IMR-90 (cell line): ENCODE results near the gene RAB23. TPM values are rescaled to one million over a fixed set of nuclear protein-coding genes. Genes with fewer than 3 reads are reported as not detected.

Experiments used
- ATAC-seq: fragments of 200-7000 bp; cut with Tn5 transposase; 2 replicates; pipeline ENCODE4 v1.9.1; 2020; ENCODE audit warnings: low read depth, mild to moderate bottlenecking, moderate library complexity
- Bru-seq: library from RNA; stranded (reverse); fragments of 400-500 nt; gene quantifications from one replicate; lab custom pipeline; 2021; lab: Mats Ljungman, UMichigan
- BruChase-seq, 2 experiments: library from RNA; stranded (reverse); fragments of 400-500 nt; gene quantifications; one replicate each; lab custom pipeline; 2021; lab: Mats Ljungman, UMichigan
- BruUV-seq: library from RNA; stranded (reverse); fragments of 400-500 nt; replicated peaks from 2 replicates; lab custom pipeline; 2021; lab: Mats Ljungman, UMichigan
- CTCF ChIA-PET: fragments of 300-600 bp; formaldehyde crosslinking; extraction: SDS; loops from one replicate; lab custom pipeline; 2021; ENCODE audit warnings: antibody characterized with exemption; lab: Yijun Ruan, JAX
- POLR2A ChIA-PET: fragments of 300-600 bp; sonication (Branson Sonifier 250); formaldehyde crosslinking; loops from one replicate; lab custom pipeline; 2022; ENCODE audit warnings: antibody characterized with exemption; ENCODE audit not compliant: unreplicated experiment; lab: Charles Lee
- DNase-seq: peaks from one replicate; pipeline ENCODE4 v3.0.0; 2013
- H2AFZ ChIP-seq: replicated peaks from 2 replicates; pipeline ENCODE3; 2013; ENCODE audit warnings: low read length, mild to moderate bottlenecking; ENCODE audit not compliant: poor library complexity
- H2AK5ac ChIP-seq: 2 replicates; pipeline ENCODE4 v1.6.1; 2013; ENCODE audit warnings: low read depth, low read length, inconsistent platforms
- H2AK9ac ChIP-seq: replicated peaks from 2 replicates; pipeline ENCODE3; 2013; ENCODE audit warnings: mild to moderate bottlenecking, low read depth, low read length, moderate library complexity; ENCODE audit not compliant: poor library complexity
- H2BK120ac ChIP-seq: 2 replicates; pipeline ENCODE4 v1.6.1; 2013; ENCODE audit warnings: low read depth, low read length, inconsistent platforms
- H2BK15ac ChIP-seq: 3 replicates; pipeline ENCODE4 v1.6.1; 2013; ENCODE audit warnings: low read depth, low read length, inconsistent platforms
- H2BK20ac ChIP-seq: 2 replicates; pipeline ENCODE4 v1.6.1; 2013; ENCODE audit warnings: low read depth, mild to moderate bottlenecking, inconsistent platforms, low read length, moderate library complexity
- H2BK5ac ChIP-seq: 2 replicates; pipeline ENCODE4 v1.6.1; 2013; ENCODE audit warnings: mild to moderate bottlenecking, low read depth, low read length, inconsistent platforms; ENCODE audit not compliant: poor library complexity, severe bottlenecking
- H3K14ac ChIP-seq: replicated peaks from 2 replicates; pipeline ENCODE4 v1.6.1; 2013; ENCODE audit warnings: low read depth, low read length, inconsistent platforms
- H3K18ac ChIP-seq: 2 replicates; pipeline ENCODE4 v1.6.1; 2013; ENCODE audit warnings: low read depth, low read length, control low read depth
- H3K23ac ChIP-seq: 2 replicates; pipeline ENCODE4 v1.6.1; 2013; ENCODE audit warnings: low read depth, low read length, inconsistent platforms
- H3K27ac ChIP-seq: 2 replicates; pipeline ENCODE4 v1.5.1; 2013; ENCODE audit warnings: mild to moderate bottlenecking, control low read depth, low read length; ENCODE audit not compliant: insufficient read depth
- H3K27me3 ChIP-seq: 2 replicates; pipeline ENCODE4 v1.6.1; 2013; ENCODE audit warnings: low read length; ENCODE audit not compliant: control insufficient read depth, insufficient read depth
- H3K36me3 ChIP-seq: 2 replicates; pipeline ENCODE4 v1.6.1; 2013; ENCODE audit warnings: low read length, mixed read lengths; ENCODE audit not compliant: control insufficient read depth, insufficient read depth
- H3K4ac ChIP-seq: 2 replicates; pipeline ENCODE4 v1.6.1; 2013; ENCODE audit warnings: low read depth, low read length, inconsistent platforms
- H3K4me1 ChIP-seq: 2 replicates; pipeline ENCODE4 v1.6.1; 2013; ENCODE audit warnings: low read length, mixed read lengths; ENCODE audit not compliant: control insufficient read depth, insufficient read depth
- H3K4me2 ChIP-seq: 2 replicates; pipeline ENCODE4 v1.6.1; 2013; ENCODE audit warnings: low read depth, mild to moderate bottlenecking, control low read depth, low read length, moderate library complexity
- H3K4me3 ChIP-seq: 2 replicates; pipeline ENCODE4 v1.5.1; 2013; ENCODE audit warnings: low read depth, mild to moderate bottlenecking, control low read depth, low read length, moderate library complexity; ENCODE audit not compliant: insufficient read depth
- H3K56ac ChIP-seq: 2 replicates; pipeline ENCODE4 v1.6.1; 2013; ENCODE audit warnings: low read length, inconsistent platforms; ENCODE audit not compliant: insufficient read depth; ENCODE audit errors: extremely low read depth
- H3K79me1 ChIP-seq, 2 experiments: 2 replicates each; pipeline ENCODE4 v1.6.1; 2013; ENCODE audit warnings: low read length in 2 of 2, inconsistent platforms in 1 of 2, low read depth in 1 of 2
- H3K9ac ChIP-seq: 2 replicates; pipeline ENCODE4 v1.6.1; 2013; ENCODE audit warnings: low read depth, low read length, control low read depth
- H3K9me1 ChIP-seq: 2 replicates; pipeline ENCODE4 v1.6.1; 2013; ENCODE audit warnings: low read length, inconsistent platforms; ENCODE audit not compliant: insufficient read depth
- H3K9me3 ChIP-seq: 2 replicates; pipeline ENCODE4 v1.6.1; 2013; ENCODE audit warnings: low read length; ENCODE audit not compliant: control insufficient read depth, insufficient read depth
- H4K20me1 ChIP-seq: 2 replicates; pipeline ENCODE4 v1.6.1; 2013; ENCODE audit warnings: low read length, inconsistent platforms; ENCODE audit not compliant: insufficient read depth
- H4K5ac ChIP-seq: 2 replicates; pipeline ENCODE4 v1.6.1; 2013; ENCODE audit warnings: mild to moderate bottlenecking, low read depth, low read length, control low read depth
- H4K8ac ChIP-seq, 2 experiments: 2 replicates each; pipeline ENCODE4 v1.6.1; 2013; ENCODE audit warnings: low read depth in 2 of 2, low read length in 2 of 2, control low read depth in 1 of 2, inconsistent platforms in 1 of 2
- H4K91ac ChIP-seq: 2 replicates; pipeline ENCODE4 v1.6.1; 2013; ENCODE audit warnings: low read depth, low read length, inconsistent platforms; ENCODE audit not compliant: insufficient read depth
- BHLHE40 ChIP-seq: fragments of 150-350 bp; IDR thresholded peaks from 2 replicates; pipeline ENCODE4 v1.6.1; 2016; ENCODE audit warnings: mild to moderate bottlenecking, low read depth, low read length
- CHD1 ChIP-seq: IDR thresholded peaks from 2 replicates; pipeline ENCODE4 v1.6.1; 2012; ENCODE audit warnings: low read depth, low read length, improper control_type of control experiment
- ELK1 ChIP-seq: fragments of 150-350 bp; IDR thresholded peaks from 2 replicates; pipeline ENCODE4 v1.6.1; 2016; ENCODE audit warnings: low read depth, mild to moderate bottlenecking, low read length, moderate library complexity, borderline replicate concordance
- MAFK ChIP-seq: IDR thresholded peaks from 2 replicates; pipeline ENCODE4 v1.6.1; 2012; ENCODE audit warnings: low read depth, low read length, improper control_type of control experiment
- MAZ ChIP-seq: IDR thresholded peaks from 2 replicates; pipeline ENCODE4 v1.6.1; 2012; ENCODE audit warnings: low read depth, mild to moderate bottlenecking, low read length, improper control_type of control experiment, moderate library complexity, borderline replicate concordance
- MXI1 ChIP-seq: IDR thresholded peaks from 2 replicates; pipeline ENCODE4 v1.6.1; 2012; ENCODE audit warnings: low read depth, mild to moderate bottlenecking, low read length, moderate library complexity, borderline replicate concordance
- POLR2A ChIP-seq: IDR thresholded peaks from 2 replicates; pipeline ENCODE4 v1.6.1; 2012; ENCODE audit warnings: mild to moderate bottlenecking, low read depth, low read length
- RAD21 ChIP-seq: IDR thresholded peaks from 2 replicates; pipeline ENCODE4 v1.6.1; 2012; ENCODE audit warnings: low read length, improper control_type of control experiment
- RCOR1 ChIP-seq: IDR thresholded peaks from 2 replicates; pipeline ENCODE4 v1.6.1; 2012; ENCODE audit warnings: mild to moderate bottlenecking, low read length, improper control_type of control experiment; ENCODE audit not compliant: insufficient replicate concordance
- RFX5 ChIP-seq: IDR thresholded peaks from 2 replicates; pipeline ENCODE4 v1.8.0; 2012; ENCODE audit warnings: low read depth, mild to moderate bottlenecking, low read length, moderate library complexity
- WGBS, 2 experiments: methylation state at CpG; one replicate each; pipeline versions ENCODE4 v1.1.5 to v1.1.7; 2013; ENCODE audit warnings: missing lambda C conversion rate in 2 of 2; ENCODE audit not compliant: insufficient read length in 1 of 2; ENCODE audit errors: extremely low coverage in 2 of 2; 5-methylcytosine and 5-hydroxymethylcytosine counted together
- dilution Hi-C: fragments of 300-500 bp; cut with HindIII; formaldehyde crosslinking; loops from one replicate; pipeline ENCODE4 v1.14.3; 2018; ENCODE audit warnings: low sequenced_read_pairs; ENCODE audit not compliant: unreplicated experiment
- in situ Hi-C: fragments of 300-500 bp; cut with MboI; formaldehyde crosslinking; loops from 3 replicates; pipeline ENCODE4 v1.14.3; 2019; ENCODE audit warnings: low sequenced_read_pairs, inconsistent platforms, mixed read lengths
- intact Hi-C: fragments of 100-400 bp; cut with micrococcal nuclease; formaldehyde crosslinking; loops from 2 replicates; pipeline ENCODE4 v1.10.0; 2022
- long read RNA-seq: library from polyadenylated mRNA; unstranded; transcript quantifications from one replicate; pipeline ENCODE4 v2.0.0, GENCODE V29; 2021; ENCODE audit not compliant: unreplicated experiment
- polyA plus RNA-seq, 3 experiments: library from polyadenylated mRNA; depleted of rRNA; stranded (reverse); fragments of >200 nt; gene quantifications; 2 replicates each; pipeline ENCODE4 v1.2.3, GENCODE V29; 2012; ENCODE audit warnings: low replicate concordance in 1 of 3
- total RNA-seq: library from RNA; depleted of rRNA; stranded (reverse); fragments of >200 nt; gene quantifications from 2 replicates; pipeline ENCODE4 v1.2.3, GENCODE V29; 2012; rRNA removed
- TF ChIP-seq, protein P1 (sequence below): conservative IDR thresholded peaks from 2 replicates; pipeline ENCODE4 v1.5.1; 2012; ENCODE audit warnings: mild to moderate bottlenecking, low read depth, low read length, improper control_type of control experiment

The RAB23 gene
- total RNA-seq, result 13.3 and 28.9 TPM in 2 replicates
- polyA plus RNA-seq (2012; rRNA removed), result 7.8 and 10.8 TPM in 2 replicates
- polyA plus RNA-seq (2012; cell fraction: cytosol; rRNA removed), result 1.8 and 2.0 TPM in 2 replicates
- 0.72 and 6.9 TPM in 2 replicates for polyA plus RNA-seq (2012; cell fraction: nucleus; rRNA removed; ENCODE audit: low replicate concordance)
- Bru-seq, nascent RNA, result percentile 95 among the genes with signal in this experiment
- percentile 87 among the genes with signal in this experiment for BruChase-seq, experiment 1, labeled RNA remaining after a 6-hour chase
- percentile 93 among the genes with signal in this experiment for BruChase-seq, experiment 2, labeled RNA remaining after a 2-hour chase
- long read RNA-seq, full-length matches to known transcripts, result 86 of 122 reads
- long read RNA-seq, partial matches to known transcripts, result 0 of 122 reads
- long read RNA-seq, other reads (novel, unspliced or antisense), result 36 of 122 reads

GRCh38 chr6:57221936-57222742 lies at the start of gene RAB23:
Gene RAB23 (minus strand): TSS chr6:57222307. CDS start chr6:57210380, 11,927 bp downstream.
- Histone ChIP-seq H3K4me3 (peak within 1 kb of the TSS; percentile 85), H4K8ac (peak within 1 kb of the TSS; percentile 56 to 97), H3K18ac (peak within 1 kb of the TSS; percentile 96), H2BK120ac (peak within 1 kb of the TSS; percentile 94), H2AFZ (peak within 1 kb of the TSS; percentile 89), H3K4ac (peak within 1 kb of the TSS; percentile 98), H3K9me3 (0 out of 2 replicates have a peak, but pooled peaks cover 1% of the 10 kb centered on the region), H3K14ac (peak within 1 kb of the TSS; percentile 100), H2BK5ac (peak within 1 kb of the TSS; percentile 93), H2AK9ac (peak within 1 kb of the TSS; percentile 75), H4K91ac (peak within 1 kb of the TSS; percentile 87), H3K4me2 (peak within 1 kb of the TSS; percentile 97), H2BK15ac (peak within 1 kb of the TSS; percentile 96; the same call in 2 of the 3 replicates), H3K27ac (peak within 1 kb of the TSS; percentile 99), H3K9me1 (no peaks in the 10 kb centered on the region), H4K20me1 (peaks cover 4% of the 10 kb centered on the region; the same call in 1 of the 2 replicates), H3K36me3 (no peaks in the 10 kb centered on the region; the same call in 1 of the 2 replicates), H3K23ac (peak within 1 kb of the TSS; percentile 99), H3K56ac (peak within 1 kb of the TSS; percentile 99), H3K4me1 (peaks cover 5% of the 10 kb centered on the region), H3K9ac (peak within 1 kb of the TSS; percentile 99), H3K27me3 (no peaks in the 10 kb centered on the region), H2BK20ac (peak within 1 kb of the TSS; percentile 96), H4K5ac (peak within 1 kb of the TSS; percentile 96), H2AK5ac (peak within 1 kb of the TSS; percentile 90), H3K79me1 (peaks cover 0 to 34% of the 10 kb centered on the region in 2 experiments; a peak in 2 of 4 replicates)
- ChIA-PET CTCF (interaction anchor here (0.6 to 1.4 kb wide), 5 partner anchors 12 to 44 kb away, joined by 3 to 6 read pairs (median 3); no protein-coding TSS in a partner anchor), POLR2A (interaction anchor here (0.8 kb wide), 1 partner anchor 10 kb away, joined by 3 read pairs; no protein-coding TSS in a partner anchor)
- BruUV-seq, result no TSS peak
- in situ Hi-C loops (no loop called here), dilution Hi-C loops (no loop called here), intact Hi-C loops (loop anchor here (1.0 to 2.0 kb wide), 2 partner anchors 45 to 91 kb away; no protein-coding TSS in a partner anchor)
- peak; percentile 77 for DNase-seq
- TF ChIP-seq ELK1 (no peak), MAFK (no peak), RAD21 (no peak), BHLHE40 (no peak), POLR2A (peak; percentile 85), MAZ (peak; percentile 71; the same call in 1 of the 2 replicates), RFX5 (no peak), RCOR1 (no peak), CHD1 (0 out of 2 replicates have a peak, but pooled peaks have one; percentile 76), MXI1 (peak; percentile 37; the same call in 1 of the 2 replicates)
- TF ChIP-seq, protein P1, sequence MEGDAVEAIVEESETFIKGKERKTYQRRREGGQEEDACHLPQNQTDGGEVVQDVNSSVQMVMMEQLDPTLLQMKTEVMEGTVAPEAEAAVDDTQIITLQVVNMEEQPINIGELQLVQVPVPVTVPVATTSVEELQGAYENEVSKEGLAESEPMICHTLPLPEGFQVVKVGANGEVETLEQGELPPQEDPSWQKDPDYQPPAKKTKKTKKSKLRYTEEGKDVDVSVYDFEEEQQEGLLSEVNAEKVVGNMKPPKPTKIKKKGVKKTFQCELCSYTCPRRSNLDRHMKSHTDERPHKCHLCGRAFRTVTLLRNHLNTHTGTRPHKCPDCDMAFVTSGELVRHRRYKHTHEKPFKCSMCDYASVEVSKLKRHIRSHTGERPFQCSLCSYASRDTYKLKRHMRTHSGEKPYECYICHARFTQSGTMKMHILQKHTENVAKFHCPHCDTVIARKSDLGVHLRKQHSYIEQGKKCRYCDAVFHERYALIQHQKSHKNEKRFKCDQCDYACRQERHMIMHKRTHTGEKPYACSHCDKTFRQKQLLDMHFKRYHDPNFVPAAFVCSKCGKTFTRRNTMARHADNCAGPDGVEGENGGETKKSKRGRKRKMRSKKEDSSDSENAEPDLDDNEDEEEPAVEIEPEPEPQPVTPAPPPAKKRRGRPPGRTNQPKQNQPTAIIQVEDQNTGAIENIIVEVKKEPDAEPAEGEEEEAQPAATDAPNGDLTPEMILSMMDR, result no peak
- 0% methylated on average over 25 of the region's 69 CpGs; no CpG with 5 or more reads in 1 of the 2 experiments for WGBS, 2 experiments
- ATAC-seq, result peak; percentile 79
